ENCODE data around the gene PARVG.

The PARVG gene

GRCh38 chr22:44192098-44192815 is 11.5 kb downstream of the PARVG start:
- Histone ChIP-seq H3K9me3 (ENCODE audit: control insufficient read depth, insufficient read depth, low read length) (no peaks in the 10 kb centered on the region), H3K4me3 (ENCODE audit: low read depth, low read length) (no peak overlapping the region), H3K36me3 (ENCODE audit: control insufficient read depth, insufficient read depth, low read length) (no peaks in the 10 kb centered on the region), H3K9ac (ENCODE audit: low read depth, low read length) (no peak overlapping the region), H3K27me3 (ENCODE audit: control insufficient read depth, insufficient read depth, low read length) (no peaks in the 10 kb centered on the region), H3K4me1 (ENCODE audit: control insufficient read depth, insufficient read depth, low read length) (no peaks in the 10 kb centered on the region)

GRCh38 chr22:44192816-44193534 is 12.2 kb downstream of the PARVG start:
- Histone ChIP-seq H3K9me3 (ENCODE audit: control insufficient read depth, insufficient read depth, low read length) (no peaks in the 10 kb centered on the region), H3K27me3 (ENCODE audit: control insufficient read depth, insufficient read depth, low read length) (no peaks in the 10 kb centered on the region), H3K4me1 (ENCODE audit: control insufficient read depth, insufficient read depth, low read length) (no peaks in the 10 kb centered on the region), H3K4me3 (ENCODE audit: low read depth, low read length) (no peak overlapping the region), H3K9ac (ENCODE audit: low read depth, low read length) (no peak overlapping the region), H3K36me3 (ENCODE audit: control insufficient read depth, insufficient read depth, low read length) (no peaks in the 10 kb centered on the region)

DNA sequence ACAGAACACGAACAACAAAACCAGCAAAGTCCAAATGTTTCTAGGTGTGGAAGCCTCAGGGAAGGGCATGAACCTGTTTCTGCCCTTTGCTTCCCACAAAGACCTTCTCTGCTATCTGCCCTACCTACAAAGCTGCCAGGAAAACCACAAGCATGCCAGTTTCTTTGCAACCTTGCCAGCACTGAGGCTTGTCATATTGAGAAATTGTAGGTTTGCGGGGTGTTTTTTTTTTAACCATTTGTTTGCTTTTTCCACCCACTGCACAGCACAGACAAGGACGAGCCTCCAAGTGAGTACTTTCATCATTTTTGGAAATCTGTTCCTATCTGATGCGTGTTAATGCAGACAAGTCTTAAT is 12.8 kb downstream of the PARVG start:
- Histone ChIP-seq H3K4me3 (ENCODE audit: low read depth, low read length) (no peak overlapping the region), H3K4me1 (ENCODE audit: control insufficient read depth, insufficient read depth, low read length) (no peaks in the 10 kb centered on the region), H3K36me3 (ENCODE audit: control insufficient read depth, insufficient read depth, low read length) (no peaks in the 10 kb centered on the region)

DNA sequence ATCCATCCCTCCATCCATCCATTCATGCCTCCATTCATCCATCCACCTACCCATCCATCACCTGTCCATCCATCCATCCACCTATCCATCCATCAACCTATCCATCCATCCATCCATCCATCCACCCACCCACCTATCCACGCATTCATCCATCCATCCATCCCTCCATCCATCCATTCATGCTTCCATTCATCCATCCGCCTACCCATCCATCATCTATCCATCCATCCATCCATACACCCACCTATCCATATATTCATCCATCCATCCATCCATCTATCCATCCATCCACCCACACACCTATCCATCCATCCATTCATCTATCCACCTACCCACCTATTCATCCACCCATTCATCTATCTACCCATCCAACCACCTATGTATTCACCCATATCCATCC is 13.8 kb downstream of the PARVG start:
- no peaks in the 10 kb centered on the region for H3K36me3 ChIP-seq (ENCODE audit: control insufficient read depth, insufficient read depth, low read length)

More for the DNA sequence above, 12.8 kb downstream of the PARVG start:
- Histone ChIP-seq H3K27me3 (ENCODE audit: control insufficient read depth, insufficient read depth, low read length) (no peaks in the 10 kb centered on the region), H3K9ac (ENCODE audit: low read depth, low read length) (no peak overlapping the region), H3K9me3 (ENCODE audit: control insufficient read depth, insufficient read depth, low read length) (no peaks in the 10 kb centered on the region)

GRCh38 chr22:44195189-44195871 is 14.6 kb downstream of the PARVG start:
- no peaks in the 10 kb centered on the region for H3K4me1 ChIP-seq (ENCODE audit: control insufficient read depth, insufficient read depth, low read length)
- no peaks in the 10 kb centered on the region for H3K36me3 ChIP-seq (ENCODE audit: control insufficient read depth, insufficient read depth, low read length)
- no peaks in the 10 kb centered on the region for H3K9me3 ChIP-seq (ENCODE audit: control insufficient read depth, insufficient read depth, low read length)
- no peak overlapping the region for H3K4me3 ChIP-seq (ENCODE audit: low read depth, low read length)
- H3K27me3 ChIP-seq (ENCODE audit: control insufficient read depth, insufficient read depth, low read length), result no peaks in the 10 kb centered on the region
- H3K9ac ChIP-seq (ENCODE audit: low read depth, low read length), result no peak overlapping the region

More for the DNA sequence above, 13.8 kb downstream of the PARVG start:
- H3K4me1 ChIP-seq (ENCODE audit: control insufficient read depth, insufficient read depth, low read length), result no peaks in the 10 kb centered on the region
- H3K9me3 ChIP-seq (ENCODE audit: control insufficient read depth, insufficient read depth, low read length), result no peaks in the 10 kb centered on the region
- no peak overlapping the region for H3K9ac ChIP-seq (ENCODE audit: low read depth, low read length)
- H3K4me3 ChIP-seq (ENCODE audit: low read depth, low read length), result no peak overlapping the region
- H3K27me3 ChIP-seq (ENCODE audit: control insufficient read depth, insufficient read depth, low read length), result no peaks in the 10 kb centered on the region

DNA sequence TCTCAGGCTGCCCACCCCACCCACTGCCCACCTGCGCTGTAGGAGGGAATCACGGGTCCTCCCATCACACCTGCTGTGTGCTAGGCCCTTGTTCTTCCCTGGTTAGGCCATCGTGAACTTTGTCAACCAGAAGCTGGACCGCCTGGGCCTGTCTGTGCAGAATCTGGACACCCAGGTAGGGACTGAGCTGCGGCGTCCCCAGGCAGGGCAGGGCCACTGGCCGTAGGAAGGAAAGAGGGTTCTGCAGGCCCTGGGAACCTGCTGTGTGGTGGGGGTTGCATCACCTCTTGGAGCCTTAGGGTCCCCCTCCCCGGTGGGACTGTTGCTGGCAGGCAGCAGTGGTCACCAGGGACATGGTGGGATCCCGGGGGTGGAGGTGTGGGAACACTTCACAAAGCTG is 15.5 kb downstream of the PARVG start:
- H3K4me3 ChIP-seq (ENCODE audit: low read depth, low read length), result no peak overlapping the region
- H3K36me3 ChIP-seq (ENCODE audit: control insufficient read depth, insufficient read depth, low read length), result no peaks in the 10 kb centered on the region
- no peaks in the 10 kb centered on the region for H3K4me1 ChIP-seq (ENCODE audit: control insufficient read depth, insufficient read depth, low read length)
- no peaks in the 10 kb centered on the region for H3K9me3 ChIP-seq (ENCODE audit: control insufficient read depth, insufficient read depth, low read length)
- H3K27me3 ChIP-seq (ENCODE audit: control insufficient read depth, insufficient read depth, low read length), result no peaks in the 10 kb centered on the region
- H3K9ac ChIP-seq (ENCODE audit: low read depth, low read length), result no peak overlapping the region

GRCh38 chr22:44196731-44197131 is 16.0 kb downstream of the PARVG start:
- Histone ChIP-seq H3K4me3 (ENCODE audit: low read depth, low read length) (no peak overlapping the region), H3K27me3 (ENCODE audit: control insufficient read depth, insufficient read depth, low read length) (no peaks in the 10 kb centered on the region), H3K36me3 (ENCODE audit: control insufficient read depth, insufficient read depth, low read length) (no peaks in the 10 kb centered on the region), H3K4me1 (ENCODE audit: control insufficient read depth, insufficient read depth, low read length) (no peaks in the 10 kb centered on the region), H3K9me3 (ENCODE audit: control insufficient read depth, insufficient read depth, low read length) (no peaks in the 10 kb centered on the region), H3K9ac (ENCODE audit: low read depth, low read length) (no peak overlapping the region)

- no peaks in the 10 kb centered on the region for H3K9me3 ChIP-seq (ENCODE audit: control insufficient read depth, insufficient read depth, low read length)
- H3K4me3 ChIP-seq (ENCODE audit: low read depth, low read length), result no peak overlapping the region
- no peak overlapping the region for H3K9ac ChIP-seq (ENCODE audit: low read depth, low read length)
- no peaks in the 10 kb centered on the region for H3K36me3 ChIP-seq (ENCODE audit: control insufficient read depth, insufficient read depth, low read length)
- H3K4me1 ChIP-seq (ENCODE audit: control insufficient read depth, insufficient read depth, low read length), result no peaks in the 10 kb centered on the region
- no peaks in the 10 kb centered on the region for H3K27me3 ChIP-seq (ENCODE audit: control insufficient read depth, insufficient read depth, low read length)
Observed at GRCh38 chr22:44197271-44197670, 16.5 kb downstream of the PARVG start.

GRCh38 chr22:44199164-44199563 is 18.4 kb downstream of the PARVG start:
- H3K9me3 ChIP-seq (ENCODE audit: control insufficient read depth, insufficient read depth, low read length), result no peaks in the 10 kb centered on the region

GRCh38 chr22:44199866-44200265 is 19.1 kb downstream of the PARVG start:
- Histone ChIP-seq H3K4me3 (ENCODE audit: low read depth, low read length) (no peak overlapping the region), H3K36me3 (ENCODE audit: control insufficient read depth, insufficient read depth, low read length) (no peaks in the 10 kb centered on the region), H3K9ac (ENCODE audit: low read depth, low read length) (no peak overlapping the region), H3K4me1 (ENCODE audit: control insufficient read depth, insufficient read depth, low read length) (no peaks in the 10 kb centered on the region), H3K9me3 (ENCODE audit: control insufficient read depth, insufficient read depth, low read length) (no peaks in the 10 kb centered on the region), H3K27me3 (ENCODE audit: control insufficient read depth, insufficient read depth, low read length) (no peaks in the 10 kb centered on the region)

More at GRCh38 chr22:44199164-44199563, 18.4 kb downstream of the PARVG start:
- no peak overlapping the region for H3K9ac ChIP-seq (ENCODE audit: low read depth, low read length)
- H3K4me3 ChIP-seq (ENCODE audit: low read depth, low read length), result no peak overlapping the region
- no peaks in the 10 kb centered on the region for H3K4me1 ChIP-seq (ENCODE audit: control insufficient read depth, insufficient read depth, low read length)
- H3K27me3 ChIP-seq (ENCODE audit: control insufficient read depth, insufficient read depth, low read length), result no peaks in the 10 kb centered on the region
- no peaks in the 10 kb centered on the region for H3K36me3 ChIP-seq (ENCODE audit: control insufficient read depth, insufficient read depth, low read length)

DNA sequence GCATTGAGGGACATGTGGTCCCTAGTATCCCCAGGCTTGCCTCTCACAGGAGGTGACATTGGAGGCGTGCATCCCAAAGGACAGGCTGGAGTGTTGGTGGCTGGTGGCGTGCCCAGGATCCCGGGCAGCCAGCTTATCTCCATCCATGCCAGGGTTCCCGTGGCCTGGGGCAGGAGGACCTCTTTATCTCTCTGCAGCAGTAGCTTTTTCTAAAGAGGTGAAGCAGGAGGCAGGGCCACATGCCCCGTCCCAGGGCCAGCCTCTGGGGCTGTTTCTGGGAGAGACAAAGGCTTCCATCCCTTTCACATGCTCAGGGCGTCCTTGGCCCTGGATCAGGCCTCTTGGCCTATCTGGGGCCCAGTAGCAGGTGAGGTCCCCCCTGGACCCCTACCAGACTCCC is 19.7 kb downstream of the PARVG start:
- H3K9ac ChIP-seq (ENCODE audit: low read depth, low read length), result no peak overlapping the region
- no peaks in the 10 kb centered on the region for H3K4me1 ChIP-seq (ENCODE audit: control insufficient read depth, insufficient read depth, low read length)
- H3K9me3 ChIP-seq (ENCODE audit: control insufficient read depth, insufficient read depth, low read length), result no peaks in the 10 kb centered on the region
- no peak overlapping the region for H3K4me3 ChIP-seq (ENCODE audit: low read depth, low read length)
- no peaks in the 10 kb centered on the region for H3K36me3 ChIP-seq (ENCODE audit: control insufficient read depth, insufficient read depth, low read length)
- no peaks in the 10 kb centered on the region for H3K27me3 ChIP-seq (ENCODE audit: control insufficient read depth, insufficient read depth, low read length)

Data from iPS-15b (cell line).